HUES48 (cell line): ENCODE results near the gene ZP1.

Experiments used
- H3K27ac ChIP-seq: one replicate; pipeline ENCODE4 v1.7.0; 2013; ENCODE audit warnings: low read depth, low read length, inconsistent platforms
- H3K27me3 ChIP-seq: 2 replicates; pipeline ENCODE4 v1.6.1; 2013; ENCODE audit warnings: mild to moderate bottlenecking, low read length; ENCODE audit not compliant: control insufficient read depth, insufficient read depth
- H3K36me3 ChIP-seq: 2 replicates; pipeline ENCODE4 v1.6.1; 2013; ENCODE audit warnings: low read length; ENCODE audit not compliant: control insufficient read depth, insufficient read depth
- H3K4me1 ChIP-seq: 2 replicates; pipeline ENCODE4 v1.6.1; 2013; ENCODE audit warnings: mild to moderate bottlenecking, low read length; ENCODE audit not compliant: control insufficient read depth, insufficient read depth
- H3K4me3 ChIP-seq: 2 replicates; pipeline ENCODE4 v1.5.1; 2013; ENCODE audit warnings: mild to moderate bottlenecking, low read depth, low read length
- H3K9ac ChIP-seq: 2 replicates; pipeline ENCODE4 v1.6.1; 2013; ENCODE audit warnings: mild to moderate bottlenecking, low read depth, low read length, moderate library complexity
- H3K9me3 ChIP-seq: 2 replicates; pipeline ENCODE4 v1.6.1; 2013; ENCODE audit warnings: low read length; ENCODE audit not compliant: control insufficient read depth, insufficient read depth

The ZP1 gene

DNA sequence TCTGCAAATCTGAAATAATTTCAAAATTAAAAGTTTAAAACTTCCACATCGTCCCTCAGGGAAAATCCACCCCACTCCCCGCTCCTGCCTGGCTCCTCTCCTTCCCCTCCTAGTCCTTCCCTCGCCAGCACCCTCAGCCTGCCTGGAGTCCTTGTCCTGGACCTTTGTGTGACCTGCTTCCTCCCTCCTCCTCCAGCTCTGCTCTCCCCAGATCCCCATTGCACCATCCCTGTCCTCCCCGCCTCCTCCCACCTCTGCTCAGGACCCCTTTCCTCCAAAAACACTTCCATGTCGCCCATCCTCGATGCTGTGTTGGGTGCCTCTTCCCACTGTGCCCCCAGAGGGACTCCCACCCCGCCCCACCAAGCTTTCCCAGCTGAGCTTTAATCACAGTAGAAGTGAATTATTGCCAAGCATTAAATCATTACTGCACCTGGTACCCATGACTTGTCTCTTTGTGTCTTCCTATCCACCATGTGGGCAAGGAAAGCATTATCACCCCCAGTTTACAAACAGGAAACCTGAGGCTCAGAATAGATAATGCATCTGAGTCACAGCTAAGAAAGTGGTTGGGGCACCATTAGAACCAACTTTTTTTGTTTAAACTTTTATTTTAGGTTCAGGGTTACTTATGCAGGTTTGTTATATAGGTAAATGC is 2.4 kb upstream of the ZP1 start:
- Histone ChIP-seq H3K9ac (no peak overlapping the region), H3K9me3 (no peaks in the 10 kb centered on the region), H3K27me3 (no peaks in the 10 kb centered on the region), H3K36me3 (no peaks in the 10 kb centered on the region), H3K4me1 (no peaks in the 10 kb centered on the region), H3K27ac (no peak overlapping the region), H3K4me3 (no peak overlapping the region)

DNA sequence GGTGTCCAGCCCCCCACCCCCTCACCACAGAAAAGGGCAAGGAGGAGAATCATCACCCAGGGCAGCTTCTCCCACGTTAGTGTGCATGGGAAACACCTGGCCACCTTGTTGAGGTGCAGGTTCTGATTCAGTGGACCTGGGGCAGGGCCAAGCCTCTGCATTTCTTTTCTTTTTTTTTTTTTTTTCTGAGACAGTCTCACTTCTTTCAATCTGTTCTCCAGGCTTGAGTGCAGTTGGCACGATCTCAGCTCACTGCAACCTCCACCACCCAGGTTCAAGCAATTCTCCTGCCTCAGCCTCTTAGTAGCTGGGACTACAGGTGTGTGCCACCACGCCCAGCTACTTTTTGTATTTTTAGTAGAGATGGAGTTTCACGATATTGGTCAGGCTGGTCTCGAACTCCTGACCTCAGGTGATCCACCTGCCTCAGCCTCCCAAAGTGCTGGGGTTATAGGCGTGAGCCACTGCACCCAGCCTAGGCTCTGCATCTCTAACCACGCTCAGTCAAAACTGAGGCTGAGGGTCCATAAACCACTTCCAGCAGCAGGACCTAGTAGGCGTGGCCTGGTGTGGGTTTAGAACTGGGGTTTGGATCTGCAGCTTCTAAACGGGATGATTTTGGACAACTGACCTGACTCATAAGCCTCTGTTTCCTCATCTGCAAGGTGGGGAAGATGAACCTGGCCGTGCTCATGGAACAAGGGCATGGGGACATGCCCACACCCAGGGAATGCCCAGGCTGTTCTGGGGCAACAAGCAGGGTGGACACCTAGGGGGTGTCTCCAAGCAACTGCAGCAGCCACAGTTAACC is 734 bp downstream of the ZP1 start:
- Histone ChIP-seq H3K9me3 (no peaks in the 10 kb centered on the region), H3K4me3 (no peak overlapping the region), H3K27me3 (no peaks in the 10 kb centered on the region), H3K36me3 (no peaks in the 10 kb centered on the region), H3K27ac (no peak overlapping the region), H3K9ac (no peak overlapping the region), H3K4me1 (no peaks in the 10 kb centered on the region)

DNA sequence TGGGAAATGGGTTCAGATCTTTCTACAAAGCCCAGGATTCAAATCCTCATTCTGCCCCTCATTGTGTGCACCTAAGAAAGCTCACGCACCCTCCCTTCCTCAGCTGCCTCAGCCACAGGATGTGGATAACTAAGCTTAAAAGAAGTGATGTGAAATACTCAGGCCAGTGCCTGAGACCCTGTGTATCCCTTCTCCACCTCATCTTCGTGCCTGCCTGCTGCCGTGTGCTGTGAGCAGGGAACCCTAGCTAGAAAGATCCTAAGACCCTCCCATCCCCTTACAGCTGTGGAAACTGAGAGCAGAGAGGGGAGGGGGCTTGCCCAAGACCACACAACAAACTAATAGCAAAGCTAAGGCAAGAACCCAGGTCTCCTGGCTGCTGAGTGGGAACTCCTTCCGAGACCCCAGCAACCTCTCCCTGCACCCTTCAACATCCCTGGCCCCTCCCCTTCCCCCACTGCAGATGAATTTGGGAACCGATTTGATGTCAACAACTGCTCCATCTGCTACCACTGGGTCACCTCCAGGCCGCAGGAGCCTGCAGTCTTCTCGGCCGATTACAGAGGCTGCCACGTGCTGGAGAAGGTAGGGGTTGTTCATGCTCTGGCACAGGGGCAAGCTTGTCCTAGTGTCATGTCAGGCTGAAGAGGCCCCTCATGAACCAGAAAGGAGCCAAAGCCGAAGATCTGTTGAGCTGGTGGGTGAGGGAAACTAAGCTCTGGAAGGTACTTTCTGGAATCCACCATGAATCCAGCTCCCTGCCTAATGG is 1.5 kb downstream of the ZP1 start:
- H3K27ac ChIP-seq = no peak overlapping the region
- H3K9ac ChIP-seq = no peak overlapping the region
- no peaks in the 10 kb centered on the region for H3K9me3 ChIP-seq
- no peaks in the 10 kb centered on the region for H3K36me3 ChIP-seq
- H3K4me3 ChIP-seq = no peak overlapping the region
- no peaks in the 10 kb centered on the region for H3K27me3 ChIP-seq
- H3K4me1 ChIP-seq = peaks cover 3% of the 10 kb centered on the region; the same call in 1 of the 2 replicates

DNA sequence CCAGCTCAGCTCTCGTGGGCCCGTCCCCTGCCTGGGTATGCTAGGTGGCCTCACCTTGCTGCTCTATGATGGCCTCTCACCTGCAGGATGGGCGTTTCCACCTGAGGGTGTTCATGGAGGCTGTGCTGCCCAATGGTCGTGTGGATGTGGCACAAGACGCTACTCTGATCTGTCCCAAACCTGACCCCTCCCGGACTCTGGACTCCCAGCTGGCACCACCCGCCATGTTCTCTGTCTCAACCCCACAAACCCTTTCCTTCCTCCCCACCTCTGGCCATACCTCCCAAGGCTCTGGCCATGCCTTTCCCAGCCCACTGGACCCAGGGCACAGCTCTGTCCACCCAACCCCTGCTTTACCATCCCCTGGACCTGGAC is 2.1 kb downstream of the ZP1 start:
- H3K27ac ChIP-seq = no peak overlapping the region
- no peaks in the 10 kb centered on the region for H3K27me3 ChIP-seq
- H3K9ac ChIP-seq = no peak overlapping the region
- H3K36me3 ChIP-seq = no peaks in the 10 kb centered on the region
- no peak overlapping the region for H3K4me3 ChIP-seq
- peaks cover 3% of the 10 kb centered on the region; the same call in 1 of the 2 replicates for H3K4me1 ChIP-seq
- no peaks in the 10 kb centered on the region for H3K9me3 ChIP-seq

DNA sequence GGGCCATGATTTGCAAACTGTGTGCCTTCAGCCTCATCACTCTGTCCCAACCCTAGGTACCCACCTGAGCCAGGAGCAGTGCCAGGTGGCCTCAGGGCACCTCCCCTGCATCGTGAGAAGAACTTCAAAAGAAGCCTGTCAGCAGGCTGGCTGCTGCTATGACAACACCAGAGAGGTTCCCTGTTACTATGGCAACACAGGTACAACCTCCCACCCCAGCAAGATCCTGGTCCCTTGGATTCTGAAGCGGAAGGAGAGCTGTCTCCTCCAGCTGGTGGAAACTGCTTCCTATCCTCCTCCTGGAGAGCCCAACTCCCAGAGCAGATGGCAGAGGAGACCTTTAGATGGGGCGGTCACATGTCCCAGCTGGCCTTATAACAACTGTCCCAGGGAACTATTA is 2.9 kb downstream of the ZP1 start:
- Histone ChIP-seq H3K36me3 (no peaks in the 10 kb centered on the region), H3K4me3 (no peak overlapping the region), H3K27ac (no peak overlapping the region), H3K9me3 (no peaks in the 10 kb centered on the region), H3K4me1 (peaks cover 3% of the 10 kb centered on the region; the same call in 1 of the 2 replicates), H3K9ac (no peak overlapping the region), H3K27me3 (no peaks in the 10 kb centered on the region)

DNA sequence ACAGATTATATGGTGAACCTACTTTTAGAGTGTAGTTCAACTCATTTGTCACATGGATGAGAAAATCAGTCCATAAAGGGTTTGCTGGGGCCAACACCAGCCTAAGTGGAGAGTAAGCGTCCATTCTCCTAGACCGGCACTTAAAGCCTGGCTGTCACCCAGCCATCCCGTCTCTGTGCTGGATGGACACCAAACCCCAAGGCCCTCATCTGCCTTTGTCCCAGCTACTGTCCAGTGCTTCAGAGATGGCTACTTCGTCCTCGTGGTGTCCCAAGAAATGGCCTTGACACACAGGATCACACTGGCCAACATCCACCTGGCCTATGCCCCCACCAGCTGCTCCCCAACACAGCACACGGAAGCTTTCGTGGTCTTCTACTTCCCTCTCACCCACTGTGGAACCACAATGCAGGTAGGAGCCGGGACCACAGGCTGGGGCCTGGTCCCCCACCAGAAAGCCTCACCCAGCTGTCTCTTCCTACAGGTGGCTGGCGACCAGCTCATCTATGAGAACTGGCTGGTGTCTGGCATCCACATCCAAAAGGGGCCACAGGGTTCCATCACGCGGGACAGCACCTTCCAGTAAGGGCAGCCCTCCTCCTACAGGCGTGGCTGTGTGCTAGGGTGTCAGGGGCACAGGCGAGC is 3.5 kb downstream of the ZP1 start:
- Histone ChIP-seq H3K27me3 (no peaks in the 10 kb centered on the region), H3K27ac (no peak overlapping the region), H3K4me1 (peaks cover 3% of the 10 kb centered on the region; the same call in 1 of the 2 replicates), H3K9ac (no peak overlapping the region), H3K36me3 (no peaks in the 10 kb centered on the region), H3K4me3 (no peak overlapping the region), H3K9me3 (no peaks in the 10 kb centered on the region)

DNA sequence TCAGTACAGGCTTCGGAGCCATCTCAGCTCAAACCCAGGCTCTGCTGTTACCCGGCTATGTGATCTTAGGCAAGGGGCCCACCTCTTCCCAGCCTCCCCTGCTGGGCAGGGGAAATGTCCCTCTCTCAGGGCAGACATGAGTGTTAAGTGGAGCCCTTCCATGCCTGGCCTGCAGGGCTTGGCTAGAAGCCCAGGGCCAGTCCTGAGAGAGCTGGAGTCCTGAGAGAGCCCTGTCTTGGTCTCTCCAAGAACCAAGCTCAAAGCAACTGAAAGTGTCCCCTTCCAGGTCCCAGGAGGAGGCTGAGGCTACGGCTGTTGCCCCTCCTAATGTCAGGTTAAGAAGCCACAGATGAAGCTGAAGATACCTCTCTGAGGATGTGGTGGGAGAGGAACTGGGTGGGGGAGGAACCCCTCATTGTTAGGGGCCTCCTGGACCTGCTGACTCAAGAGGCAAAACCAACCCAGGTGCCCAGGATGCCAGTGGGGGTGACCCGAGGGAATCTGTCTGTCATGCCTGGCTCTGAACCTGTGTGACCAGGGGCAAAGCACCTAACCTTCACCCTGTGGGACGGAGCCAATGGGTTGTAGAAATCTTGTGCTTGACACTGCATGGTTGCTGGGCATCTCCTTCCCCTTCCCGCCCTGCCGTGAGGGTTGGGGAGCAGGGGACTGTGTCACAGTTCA is 4.2 kb downstream of the ZP1 start:
- Histone ChIP-seq H3K9ac (no peak overlapping the region), H3K9me3 (no peaks in the 10 kb centered on the region), H3K4me1 (peaks cover 3% of the 10 kb centered on the region; the same call in 1 of the 2 replicates), H3K27ac (no peak overlapping the region), H3K27me3 (no peaks in the 10 kb centered on the region), H3K36me3 (no peaks in the 10 kb centered on the region), H3K4me3 (no peak overlapping the region)

DNA sequence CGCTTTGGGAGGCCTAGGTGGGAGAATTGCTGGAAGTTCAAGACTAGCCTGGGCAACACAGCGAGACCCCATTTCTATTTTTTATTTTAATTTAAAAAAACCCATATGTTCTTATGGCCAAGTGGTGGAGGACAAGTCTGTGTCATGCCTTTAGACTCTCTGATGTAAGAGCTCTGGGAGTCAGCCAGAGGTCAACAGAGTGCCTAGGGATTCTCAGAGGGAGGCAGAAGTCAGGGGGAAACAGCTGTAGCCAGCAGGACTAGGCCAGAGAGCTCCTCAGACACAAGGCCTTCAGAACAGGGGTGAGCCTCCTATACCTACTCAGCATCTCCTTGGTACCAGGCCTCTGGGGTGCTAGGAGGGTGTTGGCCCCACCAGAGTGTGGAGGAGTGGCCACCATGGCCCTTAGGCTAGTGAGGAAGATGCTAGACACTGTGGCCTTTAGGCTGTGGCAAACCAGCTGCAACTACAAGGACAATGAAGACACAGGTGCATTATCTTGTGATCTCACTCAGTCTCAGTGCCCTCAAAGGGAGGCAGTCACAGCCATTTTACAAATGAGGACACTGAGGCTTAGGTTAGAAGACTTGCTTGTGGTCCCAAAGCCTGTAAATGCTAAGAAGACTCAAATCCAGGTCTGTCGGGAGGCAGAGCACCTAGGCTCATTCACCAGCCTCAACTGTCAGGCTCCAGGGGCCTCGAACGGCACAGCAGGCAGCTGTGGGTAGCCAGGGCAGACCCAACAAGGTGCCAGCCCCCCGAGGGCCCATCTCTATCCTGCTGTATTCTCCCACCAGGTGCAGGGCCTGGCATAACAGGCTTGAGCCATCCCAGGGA is 5.0 kb downstream of the ZP1 start:
- Histone ChIP-seq H3K4me1 (peaks cover 3% of the 10 kb centered on the region; the same call in 1 of the 2 replicates), H3K9me3 (no peaks in the 10 kb centered on the region), H3K9ac (no peak overlapping the region)

DNA sequence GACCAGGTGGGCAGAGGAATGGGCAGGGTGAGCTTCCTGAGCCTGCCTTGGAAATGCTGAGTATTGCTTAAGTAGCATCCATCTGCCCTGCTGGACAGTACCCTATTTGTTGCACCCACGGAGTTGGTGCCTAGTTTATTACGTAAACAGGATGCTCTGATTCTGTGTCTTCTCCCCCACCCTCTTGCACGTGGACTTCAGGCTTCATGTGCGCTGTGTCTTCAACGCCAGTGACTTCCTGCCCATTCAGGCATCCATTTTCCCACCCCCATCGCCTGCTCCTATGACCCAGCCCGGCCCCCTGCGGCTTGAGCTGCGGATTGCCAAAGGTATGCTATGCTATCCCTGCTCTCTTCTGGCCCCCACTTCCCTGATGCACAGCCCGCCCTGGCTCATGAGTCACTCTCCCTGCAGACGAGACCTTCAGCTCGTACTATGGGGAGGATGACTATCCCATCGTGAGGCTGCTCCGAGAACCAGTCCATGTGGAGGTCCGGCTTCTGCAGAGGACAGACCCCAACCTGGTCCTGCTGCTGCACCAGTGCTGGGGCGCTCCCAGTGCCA is 5.7 kb downstream of the ZP1 start:
- Histone ChIP-seq H3K27me3 (no peaks in the 10 kb centered on the region), H3K36me3 (no peaks in the 10 kb centered on the region), H3K9ac (no peak overlapping the region), H3K4me3 (no peak overlapping the region), H3K4me1 (peaks cover 3% of the 10 kb centered on the region; the same call in 1 of the 2 replicates), H3K27ac (no peak overlapping the region), H3K9me3 (no peaks in the 10 kb centered on the region)

More for the DNA sequence above, 5.0 kb downstream of the ZP1 start:
- Histone ChIP-seq H3K4me3 (no peak overlapping the region), H3K36me3 (no peaks in the 10 kb centered on the region), H3K27ac (no peak overlapping the region), H3K27me3 (no peaks in the 10 kb centered on the region)
